Central memory CD4-positive, alpha-beta T cell (primary cell): ENCODE measurements around the gene DRAP1.
"Not testable (repeated sequence)": the region's sequence is repeated elsewhere in the genome, so short reads cannot be mapped to it uniquely, and the experiment has no call there.

ENCODE experiments used
- DNase-seq: peaks from one replicate; pipeline ENCODE4 v3.0.0; 2022

The DRAP1 gene

GRCh38 chr11:65934014-65934413, 14.8 kb downstream of the DRAP1 start:
- no peak for DNase-seq

GRCh38 chr11:65937766-65938165, 18.5 kb downstream of the DRAP1 start:
- no peak for DNase-seq

- DNase-seq: no peak
Measured at GRCh38 chr11:65941720-65942310, 22.6 kb downstream of the DRAP1 start.

- DNase-seq: no peak
Measured at GRCh38 chr11:65942531-65942930, 23.3 kb downstream of the DRAP1 start.

GRCh38 chr11:65944191-65944590, 25.0 kb downstream of the DRAP1 start:
- DNase-seq: no peak

GRCh38 chr11:65944767-65945166, 25.5 kb downstream of the DRAP1 start:
- no peak for DNase-seq

GRCh38 chr11:65945430-65945911, 26.2 kb downstream of the DRAP1 start, which contains the start of gene TSGA10IP:
TSS of gene TSGA10IP (plus strand) at chr11:65945480. CDS start at chr11:65945676, 196 bp downstream.
- no peak for DNase-seq

GRCh38 chr11:65945941-65946558, 26.8 kb downstream of the DRAP1 start:
- DNase-seq: no peak

- no peak for DNase-seq
Measured at GRCh38 chr11:65946655-65947054, 27.4 kb downstream of the DRAP1 start.

GRCh38 chr11:65947133-65947532, 27.9 kb downstream of the DRAP1 start:
- no peak for DNase-seq

GRCh38 chr11:65947603-65948125, 28.4 kb downstream of the DRAP1 start:
- DNase-seq: no peak

GRCh38 chr11:65950711-65951110, 31.5 kb downstream of the DRAP1 start:
- DNase-seq: not testable (repeated sequence)

- DNase-seq: not testable (repeated sequence)
Measured at GRCh38 chr11:65951641-65952040, 32.4 kb downstream of the DRAP1 start.

- no peak for DNase-seq
Measured at GRCh38 chr11:65952052-65952521, 32.9 kb downstream of the DRAP1 start.

- no peak for DNase-seq
Measured at GRCh38 chr11:65953471-65953870, 34.2 kb downstream of the DRAP1 start.

- DNase-seq: no peak
Measured at GRCh38 chr11:65954771-65955170, 35.5 kb downstream of the DRAP1 start.

GRCh38 chr11:65958291-65958690, 39.1 kb downstream of the DRAP1 start:
- DNase-seq: no peak

- no peak for DNase-seq
Measured at GRCh38 chr11:65958774-65959420, 39.7 kb downstream of the DRAP1 start.

GRCh38 chr11:65960824-65961266, 41.6 kb downstream of the DRAP1 start:
- no peak for DNase-seq

GRCh38 chr11:65961267-65962140, 42.3 kb downstream of the DRAP1 start, which contains the start of gene SART1:
TSS of gene SART1 (plus strand) at chr11:65961734. CDS start at chr11:65961781, 47 bp downstream.
- DNase-seq: peak; percentile 95

GRCh38 chr11:65962141-65962564, 42.9 kb downstream of the DRAP1 start:
- DNase-seq: no peak

- no peak for DNase-seq
Measured at GRCh38 chr11:65964906-65965305, 45.7 kb downstream of the DRAP1 start.
